ENCODE measurements around the gene MYT1. TPM values are rescaled to one million over a fixed set of nuclear protein-coding genes. Genes with fewer than 3 reads are reported as not detected.

MYT1 gene
- total and polyA plus RNA-seq, 7 donors, result under 0.01 TPM; not detected in 6

- Histone ChIP-seq H3K4me3 (no peak overlapping the region), H3K4me1 (peaks cover 19% of the 10 kb centered on the region), H3K27ac (no peak overlapping the region), H3K9me3 (no peaks in the 10 kb centered on the region), H3K36me3 (ENCODE audit: insufficient read depth in 1 of 2, low read depth in 1 of 2) (no peaks in the 10 kb centered on the region), H3K27me3 (ENCODE audit: insufficient read depth in 3 of 3, low read length in 2 of 3) (peaks cover 0 to 2% (median 0%) of the 10 kb centered on the region in 3 donors)
- WGBS, 3 donors, result 77 to 91% (median 86%) methylated on average over 7 of the region's 7 CpGs
- ATAC-seq (no peak), DNase-seq (no peak)
- intact Hi-C loops (cut with DNase I), result no loop called here
- TF ChIP-seq, protein P1, sequence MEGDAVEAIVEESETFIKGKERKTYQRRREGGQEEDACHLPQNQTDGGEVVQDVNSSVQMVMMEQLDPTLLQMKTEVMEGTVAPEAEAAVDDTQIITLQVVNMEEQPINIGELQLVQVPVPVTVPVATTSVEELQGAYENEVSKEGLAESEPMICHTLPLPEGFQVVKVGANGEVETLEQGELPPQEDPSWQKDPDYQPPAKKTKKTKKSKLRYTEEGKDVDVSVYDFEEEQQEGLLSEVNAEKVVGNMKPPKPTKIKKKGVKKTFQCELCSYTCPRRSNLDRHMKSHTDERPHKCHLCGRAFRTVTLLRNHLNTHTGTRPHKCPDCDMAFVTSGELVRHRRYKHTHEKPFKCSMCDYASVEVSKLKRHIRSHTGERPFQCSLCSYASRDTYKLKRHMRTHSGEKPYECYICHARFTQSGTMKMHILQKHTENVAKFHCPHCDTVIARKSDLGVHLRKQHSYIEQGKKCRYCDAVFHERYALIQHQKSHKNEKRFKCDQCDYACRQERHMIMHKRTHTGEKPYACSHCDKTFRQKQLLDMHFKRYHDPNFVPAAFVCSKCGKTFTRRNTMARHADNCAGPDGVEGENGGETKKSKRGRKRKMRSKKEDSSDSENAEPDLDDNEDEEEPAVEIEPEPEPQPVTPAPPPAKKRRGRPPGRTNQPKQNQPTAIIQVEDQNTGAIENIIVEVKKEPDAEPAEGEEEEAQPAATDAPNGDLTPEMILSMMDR (IDR thresholded peaks at IDR 0.05), result no peak
Measured at GRCh38 chr20:64209148-64209547, 44.9 kb downstream of the MYT1 start.

- 76 to 85% (median 79%) methylated on average over 15 of the region's 15 CpGs for WGBS, 3 donors
- Histone ChIP-seq H3K4me3 (no peak overlapping the region), H3K4me1 (peaks cover 28% of the 10 kb centered on the region), H3K9me3 (no peaks in the 10 kb centered on the region), H3K36me3 (ENCODE audit: insufficient read depth in 1 of 2, low read depth in 1 of 2) (no peaks in the 10 kb centered on the region), H3K27ac (no peak overlapping the region), H3K27me3 (ENCODE audit: insufficient read depth in 3 of 3, low read length in 2 of 3) (no peaks in the 10 kb centered on the region)
- TF ChIP-seq, protein P1 (IDR thresholded peaks at IDR 0.05), result no peak
- DNase-seq, result no peak
- no peak for ATAC-seq
- intact Hi-C loops (cut with DNase I), result no loop called here
Measured at GRCh38 chr20:64210656-64211369, 46.6 kb downstream of the MYT1 start.

GRCh38 chr20:64211874-64212658 is 47.8 kb downstream of the MYT1 start:
- Histone ChIP-seq H3K4me3 (no peak overlapping the region), H3K27ac (peak overlapping the region; percentile 23), H3K36me3 (ENCODE audit: insufficient read depth in 1 of 2, low read depth in 1 of 2) (no peaks in the 10 kb centered on the region), H3K9me3 (no peaks in the 10 kb centered on the region), H3K4me1 (peaks cover 31% of the 10 kb centered on the region), H3K27me3 (ENCODE audit: insufficient read depth in 3 of 3, low read length in 2 of 3) (no peaks in the 10 kb centered on the region)
- ATAC-seq, result peak in 3 of 4 donors; percentile 3 to 32 (median 13)
- no peak for DNase-seq
- 75 to 80% (median 75%) methylated on average over 19 to 21 of the region's 21 CpGs for WGBS, 3 donors
- intact Hi-C loops (cut with DNase I), result no loop called here
- TF ChIP-seq, protein P1 (IDR thresholded peaks at IDR 0.05), result no peak

- peak; percentile 37 to 67 for DNase-seq
- peak; percentile 65 to 88 (median 76) for ATAC-seq
- peak overlapping the region; percentile 23 for H3K27ac ChIP-seq
- no peaks in the 10 kb centered on the region for H3K27me3 ChIP-seq (ENCODE audit: insufficient read depth in 3 of 3, low read length in 2 of 3)
- WGBS, 3 donors, result 15 to 23% (median 17%) methylated on average over 7 of the region's 7 CpGs
- intact Hi-C loops (cut with DNase I), result no loop called here
- peaks cover 31% of the 10 kb centered on the region for H3K4me1 ChIP-seq
- H3K4me3 ChIP-seq, result no peak overlapping the region
- H3K9me3 ChIP-seq, result no peaks in the 10 kb centered on the region
- H3K36me3 ChIP-seq (ENCODE audit: insufficient read depth in 1 of 2, low read depth in 1 of 2), result no peaks in the 10 kb centered on the region
- TF ChIP-seq, protein P1 (IDR thresholded peaks at IDR 0.05), result no peak
Measured at GRCh38 chr20:64212755-64213154, 48.5 kb downstream of the MYT1 start.
